C4-2B (cell line): ENCODE measurements around the gene CHST11.

Experiments used
- H3K27ac ChIP-seq: fragments of 450-650 bp; 2 replicates; pipeline ENCODE4 v1.5.1; 2017
- CTCF ChIP-seq: fragments of 450-650 bp; conservative IDR thresholded peaks from 2 replicates; pipeline ENCODE4 v1.5.1; 2017; ENCODE audit warnings: mild to moderate bottlenecking
- ZFX ChIP-seq: fragments of 450-650 bp; IDR thresholded peaks from 2 replicates; pipeline ENCODE4 v1.6.1; 2017

Gene CHST11

GRCh38 chr12:104687823-104688573 is 231.2 kb downstream of the CHST11 start:
- no peak overlapping the region for H3K27ac ChIP-seq
- TF ChIP-seq ZFX: no peak
- no peak for TF ChIP-seq CTCF

GRCh38 chr12:104689635-104690034 is 232.9 kb downstream of the CHST11 start:
- no peak overlapping the region for H3K27ac ChIP-seq
- TF ChIP-seq CTCF (no peak), ZFX (no peak)

- no peak overlapping the region for H3K27ac ChIP-seq
Observed at GRCh38 chr12:104691721-104692556, 235.2 kb downstream of the CHST11 start.

GRCh38 chr12:104692557-104693218 is 235.9 kb downstream of the CHST11 start:
- H3K27ac ChIP-seq: no peak overlapping the region
- TF ChIP-seq CTCF (no peak), ZFX (no peak)

More at GRCh38 chr12:104691721-104692556, 235.2 kb downstream of the CHST11 start:
- TF ChIP-seq CTCF (no peak), ZFX (no peak)

GRCh38 chr12:104693493-104693892 is 236.7 kb downstream of the CHST11 start:
- H3K27ac ChIP-seq: no peak overlapping the region
- TF ChIP-seq CTCF (no peak), ZFX (no peak)

- TF ChIP-seq CTCF: no peak
- no peak for TF ChIP-seq ZFX
- H3K27ac ChIP-seq: no peak overlapping the region
Observed at GRCh38 chr12:104694161-104694560, 237.4 kb downstream of the CHST11 start.

GRCh38 chr12:104694711-104695110 is 238.0 kb downstream of the CHST11 start:
- no peak for TF ChIP-seq ZFX
- TF ChIP-seq CTCF: no peak
- no peak overlapping the region for H3K27ac ChIP-seq
